Omental fat pad (tissue), 4 donors: ENCODE results near the gene MAGI1. TPM values are rescaled to one million over a fixed set of nuclear protein-coding genes. Genes with fewer than 3 reads are reported as not detected.
"Not testable (repeated sequence)": the region's sequence is repeated elsewhere in the genome, so short reads cannot be mapped to it uniquely, and the experiment has no call there.

Experiments
- ATAC-seq: fragments of 150-250 bp; one replicate; pipeline ENCODE4 v1.9.1; 2016; ENCODE audit warnings: mild to moderate bottlenecking, moderate library complexity; ENCODE audit not compliant: low FRiP score
- DNase-seq: peaks from one replicate; pipeline ENCODE4 v3.0.0-alpha.2; 2019; ENCODE audit warnings: low spot score
- total RNA-seq, 4 donors: library from RNA; depleted of rRNA; stranded (reverse); fragments of >200 nt; gene quantifications; one replicate each; pipeline ENCODE4 v1.1.0, GENCODE V29; 2016
- TF ChIP-seq, protein P1 (sequence below), 3 donors: fragments of 450-650 bp; IDR thresholded peaks; one replicate each; pipeline ENCODE4 v1.5.1; 2016 to 2017; ENCODE audit warnings: antibody characterized with exemption in 3 of 3, mild to moderate bottlenecking in 3 of 3, moderate library complexity in 2 of 3

The MAGI1 gene
- total RNA-seq, 4 donors from 2014 or later: 22.9 to 38.8 (median 34.3) TPM

DNA sequence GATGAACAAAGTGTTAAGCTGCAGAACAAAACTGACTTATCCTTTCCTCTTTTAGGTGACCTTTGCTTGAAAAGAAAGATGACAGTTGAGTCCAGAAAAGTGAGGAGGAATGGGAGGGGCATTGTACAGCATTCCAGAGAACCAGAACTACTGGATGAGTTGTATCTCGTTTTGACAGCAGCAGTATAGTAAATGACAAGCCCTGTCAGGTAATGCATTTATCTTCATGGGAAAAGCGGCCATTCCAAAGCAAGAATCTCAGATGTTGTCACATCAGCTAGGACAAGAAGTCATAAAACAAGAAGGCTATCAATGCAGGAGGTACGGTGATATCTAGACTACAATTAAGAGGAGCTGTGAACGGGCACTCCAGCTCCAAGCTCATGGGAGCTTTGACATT is 421.5 kb downstream of the MAGI1 start:
- TF ChIP-seq, protein P1, sequence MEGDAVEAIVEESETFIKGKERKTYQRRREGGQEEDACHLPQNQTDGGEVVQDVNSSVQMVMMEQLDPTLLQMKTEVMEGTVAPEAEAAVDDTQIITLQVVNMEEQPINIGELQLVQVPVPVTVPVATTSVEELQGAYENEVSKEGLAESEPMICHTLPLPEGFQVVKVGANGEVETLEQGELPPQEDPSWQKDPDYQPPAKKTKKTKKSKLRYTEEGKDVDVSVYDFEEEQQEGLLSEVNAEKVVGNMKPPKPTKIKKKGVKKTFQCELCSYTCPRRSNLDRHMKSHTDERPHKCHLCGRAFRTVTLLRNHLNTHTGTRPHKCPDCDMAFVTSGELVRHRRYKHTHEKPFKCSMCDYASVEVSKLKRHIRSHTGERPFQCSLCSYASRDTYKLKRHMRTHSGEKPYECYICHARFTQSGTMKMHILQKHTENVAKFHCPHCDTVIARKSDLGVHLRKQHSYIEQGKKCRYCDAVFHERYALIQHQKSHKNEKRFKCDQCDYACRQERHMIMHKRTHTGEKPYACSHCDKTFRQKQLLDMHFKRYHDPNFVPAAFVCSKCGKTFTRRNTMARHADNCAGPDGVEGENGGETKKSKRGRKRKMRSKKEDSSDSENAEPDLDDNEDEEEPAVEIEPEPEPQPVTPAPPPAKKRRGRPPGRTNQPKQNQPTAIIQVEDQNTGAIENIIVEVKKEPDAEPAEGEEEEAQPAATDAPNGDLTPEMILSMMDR (IDR thresholded peaks at IDR 0.05): no peak
- no peak for ATAC-seq
- DNase-seq: no peak

DNA sequence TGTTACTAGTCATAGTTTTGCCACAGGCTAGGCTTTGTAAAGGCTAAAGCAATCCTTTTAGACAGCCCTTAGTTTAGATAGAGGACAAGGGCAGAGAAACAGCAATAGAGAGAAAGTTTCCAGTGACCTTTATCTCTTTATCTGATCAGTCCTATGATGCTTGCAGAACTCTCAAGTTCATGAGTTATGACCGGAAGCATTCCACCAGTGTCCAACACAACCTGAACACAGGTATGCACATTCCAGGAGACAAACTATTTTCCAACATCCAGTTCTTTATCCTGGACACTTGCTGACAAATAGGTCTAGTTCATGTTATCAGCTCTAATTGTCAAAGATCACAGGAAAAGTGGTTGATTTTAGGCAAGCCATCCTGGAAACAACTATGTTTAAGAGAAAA is 422.2 kb downstream of the MAGI1 start:
- ATAC-seq: no peak
- no peak for DNase-seq
- TF ChIP-seq, protein P1 (IDR thresholded peaks at IDR 0.05): no peak

DNA sequence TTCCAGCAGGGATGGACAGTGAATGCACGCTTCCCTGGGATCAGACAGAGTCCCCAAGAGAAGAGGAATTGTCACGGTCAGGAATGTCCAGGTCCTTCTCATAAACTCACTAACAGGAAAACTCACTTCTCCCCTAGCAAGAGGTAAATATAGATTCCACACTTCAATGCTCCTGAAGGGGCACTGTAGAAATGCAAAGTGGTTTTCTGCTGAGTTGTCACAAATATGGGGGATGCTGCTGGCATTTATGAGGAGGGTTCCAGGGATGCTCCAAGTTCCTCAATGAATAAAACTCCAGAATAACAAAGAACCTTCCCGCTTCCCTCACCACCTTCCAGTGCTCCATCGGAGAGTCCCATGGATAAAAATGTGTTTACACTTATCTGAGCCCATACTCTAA is 423.4 kb downstream of the MAGI1 start:
- ATAC-seq (no peak), DNase-seq (no peak)
- TF ChIP-seq, protein P1 (IDR thresholded peaks at IDR 0.05): no peak

DNA sequence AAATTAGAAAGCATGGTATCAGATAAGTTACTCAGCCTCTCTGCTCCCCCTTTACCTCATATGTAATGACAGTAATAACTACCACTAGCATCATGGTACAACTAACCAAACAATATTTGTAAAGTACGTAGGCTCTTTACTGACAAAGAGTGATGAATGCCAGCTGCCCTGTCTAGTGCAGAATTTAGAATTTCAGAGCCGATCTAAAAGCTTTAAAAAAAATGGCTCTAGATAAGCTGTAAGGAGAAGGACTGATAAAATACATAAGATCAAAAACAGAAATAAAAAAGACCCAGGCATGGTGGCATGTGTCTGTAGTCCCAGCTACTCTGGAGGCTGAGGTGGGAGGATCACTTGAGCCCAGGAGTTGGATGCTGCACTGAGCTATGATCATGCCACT is 424.1 kb downstream of the MAGI1 start:
- no peak for DNase-seq
- ATAC-seq: no peak
- TF ChIP-seq, protein P1 (IDR thresholded peaks at IDR 0.05): no peak

DNA sequence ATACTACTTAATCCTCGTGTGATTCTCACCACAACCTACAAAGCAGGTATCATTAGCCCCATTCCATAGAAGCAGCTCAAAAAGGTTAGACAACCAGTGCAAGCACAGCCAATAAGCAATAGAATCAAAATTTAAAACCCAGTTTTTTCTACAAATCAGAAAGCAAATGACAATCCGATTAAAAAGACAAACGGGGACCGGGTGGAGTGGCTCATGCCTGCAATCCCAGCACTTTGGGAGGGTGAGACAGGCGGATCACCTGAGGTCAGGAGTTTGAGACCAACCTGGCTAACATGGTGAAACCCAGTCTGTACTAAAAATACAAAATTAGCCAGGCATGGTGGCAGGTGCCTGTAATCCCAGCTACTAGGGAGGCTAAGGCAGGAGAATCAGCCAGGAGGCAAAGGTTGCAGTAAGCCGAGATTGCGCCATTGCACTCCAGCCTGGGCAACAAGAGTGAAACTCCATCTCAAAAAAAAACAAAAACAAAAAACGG is 430.7 kb downstream of the MAGI1 start:
- not testable (repeated sequence) for DNase-seq, ATAC-seq

DNA sequence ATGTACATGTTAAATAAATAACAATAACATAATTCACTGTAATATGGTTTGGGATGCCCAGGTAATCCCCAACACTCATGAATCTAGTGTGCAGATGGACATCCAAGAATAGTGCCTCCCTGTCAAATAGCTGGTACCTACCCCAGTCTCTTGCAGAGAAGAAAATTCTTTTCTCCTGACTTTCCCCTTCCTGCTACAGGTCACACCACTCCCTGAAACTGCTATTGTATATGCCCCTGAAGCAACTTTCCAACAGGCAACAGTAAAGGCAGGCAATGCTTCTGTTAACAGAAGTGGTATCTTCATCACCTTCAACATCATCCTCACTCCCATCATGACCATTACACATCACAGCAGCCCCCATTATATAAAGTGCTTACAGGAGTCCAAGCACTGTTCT is 431.6 kb downstream of the MAGI1 start:
- ATAC-seq (no peak), DNase-seq (no peak)
- TF ChIP-seq, protein P1 (IDR thresholded peaks at IDR 0.05): no peak

DNA sequence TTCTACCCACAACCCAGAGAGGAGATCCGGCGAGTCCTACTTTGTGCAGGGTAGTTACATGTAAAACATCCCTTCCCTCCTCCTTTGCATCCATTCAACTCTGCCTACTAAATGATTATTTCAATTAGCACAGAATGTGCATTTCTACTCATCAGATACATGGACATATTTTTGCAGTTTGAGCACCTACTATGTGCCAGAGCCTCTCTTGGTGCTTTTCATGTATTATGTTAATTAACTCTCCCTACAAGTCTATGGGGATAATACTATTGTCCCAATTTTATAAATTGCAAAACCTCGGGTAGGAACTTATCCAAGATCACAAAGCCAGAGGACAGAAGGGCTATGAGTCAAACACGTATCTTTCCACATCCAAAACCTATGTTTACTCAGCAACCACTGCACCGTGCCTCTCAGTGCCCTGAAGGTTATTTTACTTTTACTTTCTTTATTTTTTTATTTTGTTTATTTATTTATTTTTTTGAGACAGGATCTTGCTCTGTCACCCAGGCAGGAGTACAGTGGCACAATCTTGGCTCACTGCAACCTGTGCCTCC is 432.8 kb downstream of the MAGI1 start:
- ATAC-seq: no peak

More for the DNA sequence above, 432.8 kb downstream of the MAGI1 start:
- no peak for DNase-seq
- TF ChIP-seq, protein P1 (IDR thresholded peaks at IDR 0.05): no peak
